GM18508 (cell line): ENCODE results near the gene CEBPA.

Experiments used
- ATAC-seq: cut with Tn5 transposase; IDR thresholded peaks from one replicate; pipeline ENCODE4 v1.9.1; 2021; ENCODE audit warnings: moderate number of reproducible peaks; ENCODE audit not compliant: insufficient read depth, unreplicated experiment

Gene CEBPA

DNA sequence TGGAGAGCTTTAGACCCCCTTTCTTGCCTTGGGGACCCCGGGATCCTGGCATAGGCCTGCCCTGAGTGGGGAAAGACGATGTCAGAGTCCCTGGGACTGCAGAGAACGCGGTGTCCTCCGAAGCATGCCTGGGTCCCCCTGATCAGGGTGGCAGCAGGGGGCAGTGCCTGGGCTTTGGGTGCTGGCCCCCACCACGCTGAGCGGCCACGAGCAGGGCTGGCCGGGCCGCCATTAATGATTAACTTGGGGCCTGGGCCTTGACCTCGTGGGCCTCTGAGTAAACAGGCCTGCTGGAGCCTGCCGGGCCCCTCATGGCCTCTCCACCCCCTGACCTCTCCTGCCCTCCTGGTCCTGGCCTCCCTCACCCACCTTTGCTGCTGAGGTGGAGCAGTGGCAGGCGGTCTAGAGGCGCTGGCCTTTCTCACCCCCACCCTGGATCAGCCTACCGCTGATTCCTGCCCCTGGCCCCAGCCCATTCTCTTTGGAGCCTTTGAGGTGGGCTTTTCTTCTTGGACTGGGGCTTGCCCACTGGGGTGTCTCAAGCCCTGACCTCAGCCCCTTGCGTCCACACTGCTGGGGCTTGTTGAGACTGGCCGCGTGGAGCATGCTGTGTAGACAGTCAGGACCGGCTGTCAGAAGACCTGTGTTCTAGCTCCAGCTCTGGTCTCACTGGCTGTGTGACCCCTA is 26.3 kb downstream of the CEBPA start:
- no peak for ATAC-seq

DNA sequence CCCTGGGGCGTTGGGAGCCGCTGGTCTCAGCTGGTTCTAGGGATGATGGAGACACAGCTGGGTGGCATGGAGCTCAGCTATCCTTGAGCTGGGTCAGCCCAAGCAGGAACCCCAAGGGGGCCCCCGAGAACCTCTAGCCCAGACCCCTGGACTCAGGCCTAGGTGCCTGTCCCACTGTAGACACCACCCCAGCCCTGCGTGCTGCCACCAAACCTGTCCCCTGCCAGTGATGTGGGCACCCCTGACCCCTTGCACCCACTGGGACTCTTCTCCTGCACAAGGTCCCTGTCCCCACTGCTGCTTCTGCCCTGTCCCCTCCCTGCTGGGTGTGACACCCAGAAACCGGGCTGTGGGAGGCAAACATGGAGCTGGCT is 26.8 kb downstream of the CEBPA start:
- no peak for ATAC-seq

DNA sequence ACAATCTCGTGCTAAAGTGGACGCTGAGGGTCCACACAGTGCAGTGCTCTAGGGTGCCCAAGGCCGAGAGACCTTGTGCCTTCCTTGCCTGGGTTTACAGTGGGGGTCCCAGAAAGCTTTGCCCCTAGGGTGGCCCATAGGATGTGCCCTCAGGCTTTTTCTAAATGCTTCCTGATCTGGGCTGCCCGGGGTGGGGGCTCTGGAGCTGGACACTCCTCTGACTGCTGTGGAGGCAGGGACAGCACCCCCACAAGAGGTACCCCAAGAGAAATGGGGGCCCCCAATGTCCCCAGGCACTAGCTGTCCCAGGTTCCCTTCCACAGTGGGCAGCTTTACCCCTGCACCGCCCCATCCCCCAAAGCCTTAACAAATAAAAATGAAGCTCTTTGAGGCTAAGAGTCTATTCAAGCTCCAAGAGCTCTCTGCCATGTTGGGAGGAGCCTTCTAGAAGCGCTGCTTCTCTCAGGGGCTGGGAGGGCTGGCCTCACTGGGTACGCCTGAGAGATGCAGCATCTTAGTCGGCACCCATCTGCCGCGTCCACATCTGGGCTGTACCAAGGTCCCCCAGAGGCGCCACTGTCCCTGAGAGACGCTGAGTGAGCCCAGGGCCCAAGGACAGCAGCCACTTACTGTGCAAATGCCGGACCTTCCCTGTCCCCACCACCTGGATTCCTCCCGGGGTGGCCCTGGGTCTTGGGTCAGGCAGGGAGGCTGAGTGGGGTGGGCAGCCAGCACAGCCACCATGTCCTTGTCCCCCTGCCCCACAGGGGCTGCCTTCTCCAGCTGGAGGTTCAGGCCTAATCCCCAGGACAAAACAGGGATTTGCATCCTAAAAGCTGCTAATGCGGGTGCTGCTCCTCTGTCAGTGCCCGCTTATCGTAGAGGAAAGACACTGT is 27.4 kb downstream of the CEBPA start:
- ATAC-seq = no peak

DNA sequence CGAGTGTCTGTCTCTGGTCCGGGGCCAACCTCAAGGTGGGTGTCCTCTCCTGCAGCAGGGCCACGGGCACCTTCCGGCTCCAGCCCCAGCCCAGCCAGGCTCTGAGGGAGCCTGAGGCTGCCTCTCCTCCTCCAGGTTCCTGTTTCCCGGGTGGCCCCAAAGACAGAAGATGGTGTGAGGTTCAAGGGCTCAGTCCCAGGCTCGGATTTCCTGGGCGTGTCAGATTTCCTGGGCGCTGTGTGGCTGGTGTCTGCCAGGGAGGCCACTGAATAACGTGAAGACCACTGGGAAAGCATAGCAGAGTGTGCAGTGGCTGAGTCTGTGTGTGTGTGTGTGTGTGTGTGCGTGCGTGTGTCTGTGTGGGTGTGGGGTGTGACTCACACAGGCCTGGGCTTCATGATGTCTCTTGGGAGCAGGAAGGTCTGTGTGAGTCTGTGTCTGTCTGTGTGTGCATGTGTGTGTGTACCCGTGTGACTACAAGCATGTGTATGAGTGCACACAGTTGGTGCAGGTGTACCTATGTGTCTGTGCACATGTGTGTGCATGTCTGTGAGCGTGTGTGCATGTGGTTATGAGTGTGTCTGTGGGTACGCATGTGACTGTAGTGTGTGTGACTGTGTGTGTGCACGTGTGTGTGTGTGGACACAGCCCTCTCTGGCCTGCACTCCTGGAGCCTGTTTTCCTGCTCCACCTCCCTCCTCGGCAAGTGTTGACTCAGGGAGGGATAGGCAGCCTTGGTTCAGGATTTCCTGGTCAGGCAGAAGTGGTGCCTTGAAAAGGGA is 28.3 kb downstream of the CEBPA start:
- no peak for ATAC-seq

DNA sequence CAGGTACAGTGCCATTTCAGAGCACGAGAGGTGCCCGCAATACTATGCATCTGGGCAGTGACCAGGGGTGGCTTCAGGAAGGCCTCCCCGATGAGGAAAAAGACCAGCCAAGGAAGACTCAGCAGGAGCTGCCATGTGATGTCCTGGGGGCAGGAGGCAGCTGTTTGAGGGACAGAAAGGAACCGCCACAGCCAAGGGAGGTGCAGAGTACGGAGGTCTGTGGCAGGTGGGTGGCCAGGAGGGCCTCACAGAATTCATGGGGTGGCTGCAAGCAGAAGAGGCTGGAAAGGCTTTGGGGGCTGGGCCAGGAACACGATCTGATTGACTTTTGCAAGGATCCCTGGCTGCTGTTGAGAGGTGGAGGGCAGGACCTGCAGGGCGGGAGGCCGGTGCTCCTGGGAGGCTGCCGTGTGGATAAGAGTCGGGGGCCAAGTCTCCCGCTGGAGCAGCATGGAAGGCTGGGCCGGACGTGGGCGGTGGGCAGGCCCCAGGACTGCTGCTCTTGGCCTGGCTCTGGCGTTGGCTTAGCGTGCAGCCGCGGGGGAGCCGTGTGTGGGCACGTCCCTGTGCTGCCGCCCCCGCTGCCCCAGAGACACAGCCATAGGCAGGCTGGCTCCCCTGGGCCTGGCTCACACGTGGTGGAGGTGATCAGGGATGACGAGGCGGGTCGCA is 29.1 kb downstream of the CEBPA start:
- no peak for ATAC-seq

DNA sequence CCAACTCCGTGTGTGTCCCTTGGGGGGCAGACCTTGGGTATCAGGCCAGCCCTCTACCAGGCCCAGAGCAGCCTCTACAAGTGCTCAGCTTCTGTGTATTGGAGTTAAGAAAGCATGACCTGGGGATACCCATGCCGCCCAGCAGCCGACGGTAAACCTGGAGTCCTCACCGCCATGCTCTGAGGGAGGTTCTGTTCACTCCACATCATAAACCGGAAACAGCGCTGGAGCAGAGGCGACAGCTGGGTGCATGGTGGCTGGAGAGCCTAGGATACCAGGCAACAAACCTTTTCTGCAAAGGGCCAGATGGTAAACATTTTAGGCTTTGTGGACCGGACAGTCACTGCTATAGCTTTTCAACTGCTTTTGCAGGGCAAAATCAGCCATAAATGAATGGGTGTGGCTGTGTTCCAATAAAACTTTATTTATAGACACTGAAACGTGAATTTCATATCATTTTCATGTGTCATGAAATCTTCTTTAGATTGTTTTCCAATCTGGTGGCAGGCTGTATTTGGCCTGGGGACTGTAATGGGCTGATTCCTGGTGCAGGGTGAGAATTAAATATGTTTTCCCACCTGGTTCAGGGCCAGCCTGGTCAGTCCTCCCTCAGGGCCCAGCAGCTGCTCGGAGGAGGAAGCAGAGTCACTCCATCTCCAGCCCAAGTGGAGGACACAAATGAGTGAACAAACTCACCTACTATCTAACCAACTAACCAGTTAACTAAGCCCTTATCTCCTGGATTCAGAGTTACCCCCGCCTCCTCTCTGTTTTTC is 30.9 kb downstream of the CEBPA start:
- ATAC-seq = no peak

DNA sequence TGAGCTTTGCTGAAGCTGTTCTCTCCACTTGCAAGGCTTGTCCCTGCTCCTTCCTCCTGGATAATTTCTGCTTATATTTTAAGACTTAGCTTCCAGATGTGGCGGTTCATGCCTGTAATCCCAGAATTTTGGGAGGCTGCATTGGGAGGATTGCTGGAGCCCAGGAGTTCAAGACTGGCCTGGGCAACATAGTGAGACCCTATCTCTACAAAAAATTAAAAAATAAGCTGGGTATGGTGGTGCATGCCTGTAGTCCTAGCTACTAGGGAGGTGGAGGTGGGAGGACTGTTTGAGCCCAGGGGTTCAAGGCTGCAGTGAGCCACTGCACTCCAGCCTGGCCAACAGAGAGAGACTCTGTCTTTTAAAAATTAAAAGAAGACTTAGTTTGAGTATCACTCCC is 31.6 kb downstream of the CEBPA start:
- no peak for ATAC-seq

DNA sequence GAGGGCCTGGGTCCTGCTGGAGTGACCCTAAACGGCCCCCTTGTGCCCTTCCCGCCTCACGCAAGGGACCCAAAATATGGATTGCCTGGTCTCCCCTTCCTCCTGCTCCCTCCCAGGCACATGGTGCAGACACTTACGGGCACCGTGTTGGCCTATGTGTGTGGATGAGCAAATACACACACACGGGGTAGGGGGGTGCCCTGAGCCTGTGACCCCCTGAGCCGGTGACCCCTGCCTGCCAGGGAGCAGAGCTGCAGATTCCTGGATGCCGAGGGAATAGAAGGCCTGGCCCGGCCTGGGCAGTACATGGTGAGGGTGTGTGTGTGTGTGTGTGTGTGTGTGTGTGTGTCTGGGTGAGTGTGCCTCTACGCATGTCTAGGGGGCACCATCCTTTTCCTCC is 33.3 kb downstream of the CEBPA start:
- no peak for ATAC-seq

DNA sequence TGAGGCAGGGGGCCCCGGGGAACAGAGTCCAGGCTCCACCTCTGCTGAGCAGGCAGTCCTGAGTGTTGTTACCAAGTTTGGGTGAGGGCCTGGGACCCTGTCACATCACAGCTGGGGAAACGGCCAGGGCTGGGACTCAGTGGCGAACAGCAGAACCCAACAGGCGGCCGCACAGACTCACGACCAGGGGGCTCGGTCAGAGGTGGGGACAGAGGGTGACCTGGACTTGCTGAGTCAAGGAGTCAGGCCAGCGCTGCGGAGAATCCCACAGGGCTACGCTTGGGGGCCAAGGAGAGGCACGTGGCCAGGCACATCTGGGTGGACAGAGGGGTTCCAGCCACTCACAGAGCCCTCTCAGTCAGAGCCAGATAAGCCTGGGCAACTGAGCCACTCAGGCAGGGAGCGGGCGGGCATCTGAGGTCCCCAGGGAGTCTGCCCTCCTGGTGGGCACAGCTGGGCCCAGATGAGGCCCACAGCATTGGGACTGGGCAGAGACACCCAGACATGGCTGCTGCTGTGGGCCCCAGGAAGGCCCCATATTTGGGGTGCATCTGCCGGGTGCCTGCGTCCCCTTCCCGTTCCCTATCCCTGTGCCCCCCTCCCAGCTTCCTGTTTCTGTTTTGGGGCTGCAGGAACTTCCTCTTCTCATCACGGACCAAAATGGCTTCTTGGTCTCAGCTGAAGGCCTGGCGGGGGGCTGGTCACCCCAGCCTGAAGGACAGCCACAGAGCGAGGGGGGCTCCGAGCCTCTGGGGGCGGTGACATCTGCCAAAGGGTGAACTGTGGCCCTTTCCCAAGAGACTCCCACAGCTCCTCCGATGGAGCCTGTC is 34.0 kb downstream of the CEBPA start:
- ATAC-seq = no peak

DNA sequence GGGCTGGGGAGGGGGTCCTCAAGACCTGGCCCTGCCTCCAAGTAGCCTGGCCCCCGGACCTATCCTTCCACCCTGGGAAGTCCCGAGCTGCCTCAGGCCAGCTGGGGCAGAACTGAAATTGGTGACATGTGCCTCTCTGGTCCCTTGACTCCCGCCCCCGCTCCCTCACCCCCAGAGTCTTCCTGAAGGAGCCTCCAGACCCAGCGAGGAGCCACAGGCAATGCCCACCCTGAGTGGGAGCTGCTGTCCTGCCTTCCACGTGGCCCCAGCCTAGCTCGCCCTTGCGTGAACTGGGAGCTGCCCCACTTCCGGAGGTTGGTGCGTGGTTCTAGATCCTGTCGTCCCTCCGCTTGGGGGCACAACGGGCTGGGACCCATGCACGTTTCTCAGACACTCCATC is 34.6 kb downstream of the CEBPA start:
- ATAC-seq = no peak

DNA sequence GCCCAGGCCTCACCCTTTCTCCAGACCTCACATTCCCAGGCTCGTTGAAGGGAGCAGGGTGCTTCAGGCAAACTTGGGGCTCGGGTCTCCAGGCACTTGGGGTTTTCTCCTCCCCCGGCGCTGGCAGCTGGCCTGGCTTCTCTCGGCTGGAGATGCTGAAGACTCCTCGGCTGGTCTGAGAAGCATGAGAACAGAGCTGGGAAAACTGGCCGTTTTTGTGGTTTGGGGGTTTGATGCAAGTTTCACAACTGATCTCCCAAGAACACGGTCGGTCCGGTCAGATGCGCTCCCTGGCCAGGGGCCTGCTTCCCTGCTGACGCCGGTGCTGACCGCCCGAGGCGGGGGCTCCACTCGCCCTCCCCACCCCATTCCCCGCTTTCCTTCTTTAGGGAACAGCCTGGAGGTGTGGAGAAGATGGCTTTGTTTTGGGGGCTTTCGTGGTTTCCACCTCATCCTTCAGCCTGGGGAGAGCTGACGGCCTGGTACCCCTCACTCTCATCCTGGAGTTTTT is 35.3 kb downstream of the CEBPA start:
- ATAC-seq = no peak

DNA sequence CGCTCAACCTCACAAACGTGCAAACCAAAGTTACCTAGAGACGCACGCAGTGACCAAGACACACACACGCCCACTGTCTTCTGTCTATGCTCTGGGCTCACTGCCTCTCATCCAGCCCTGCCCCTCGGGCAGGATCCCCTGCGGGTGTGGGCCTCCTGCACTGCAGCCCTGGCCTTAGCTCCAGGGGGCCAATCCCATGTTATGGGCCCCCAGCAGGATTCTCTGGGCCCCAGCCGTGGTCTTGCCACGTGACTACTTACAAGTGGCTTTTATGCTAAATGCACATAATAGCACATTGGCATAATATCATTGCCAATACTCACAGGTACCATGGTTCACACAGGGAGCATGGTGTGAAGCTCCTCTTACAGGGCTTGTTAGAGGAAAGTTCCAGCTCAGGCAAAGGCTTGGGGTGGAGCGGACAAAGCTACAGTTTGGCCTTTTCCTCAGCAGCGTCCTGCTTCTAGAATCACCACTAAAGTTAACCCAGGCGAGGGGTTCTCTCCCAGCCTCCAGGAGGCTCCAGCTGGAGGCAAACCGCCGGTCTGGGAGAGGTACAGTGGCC is 37.4 kb downstream of the CEBPA start:
- no peak for ATAC-seq

DNA sequence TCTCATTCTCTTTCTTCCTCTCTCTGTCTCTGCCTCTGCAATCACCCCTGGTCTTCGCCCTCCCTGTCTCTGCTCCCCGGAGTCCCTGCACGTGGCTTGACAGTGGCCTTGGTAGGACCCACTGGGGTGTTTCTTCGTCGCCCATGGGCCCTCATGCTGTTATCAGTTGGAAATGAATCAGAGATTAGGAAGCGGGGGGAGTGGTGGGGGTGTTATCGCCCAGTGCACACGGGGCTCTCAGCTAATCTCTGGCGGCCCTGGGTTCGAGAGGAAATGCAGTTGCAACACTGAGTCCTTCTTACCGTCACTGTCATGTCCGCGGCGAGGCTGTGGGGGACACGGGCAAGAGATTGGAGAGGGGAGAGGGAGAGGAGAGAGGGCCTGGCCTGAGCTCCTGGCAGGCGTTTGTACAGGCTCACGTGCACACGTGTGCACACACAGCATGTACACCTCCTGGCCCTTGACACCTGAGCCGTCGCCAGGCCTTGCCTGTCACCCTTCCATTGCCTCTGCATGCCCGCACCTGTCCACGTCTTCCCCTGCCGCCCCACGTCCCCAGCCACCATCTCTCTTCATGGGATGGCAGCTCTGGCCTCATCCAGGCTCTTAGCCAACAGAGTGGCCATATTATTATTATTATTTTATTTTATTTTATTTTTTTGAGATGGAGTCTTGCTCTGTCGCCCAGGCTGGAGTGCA is 38.9 kb downstream of the CEBPA start:
- no peak for ATAC-seq

DNA sequence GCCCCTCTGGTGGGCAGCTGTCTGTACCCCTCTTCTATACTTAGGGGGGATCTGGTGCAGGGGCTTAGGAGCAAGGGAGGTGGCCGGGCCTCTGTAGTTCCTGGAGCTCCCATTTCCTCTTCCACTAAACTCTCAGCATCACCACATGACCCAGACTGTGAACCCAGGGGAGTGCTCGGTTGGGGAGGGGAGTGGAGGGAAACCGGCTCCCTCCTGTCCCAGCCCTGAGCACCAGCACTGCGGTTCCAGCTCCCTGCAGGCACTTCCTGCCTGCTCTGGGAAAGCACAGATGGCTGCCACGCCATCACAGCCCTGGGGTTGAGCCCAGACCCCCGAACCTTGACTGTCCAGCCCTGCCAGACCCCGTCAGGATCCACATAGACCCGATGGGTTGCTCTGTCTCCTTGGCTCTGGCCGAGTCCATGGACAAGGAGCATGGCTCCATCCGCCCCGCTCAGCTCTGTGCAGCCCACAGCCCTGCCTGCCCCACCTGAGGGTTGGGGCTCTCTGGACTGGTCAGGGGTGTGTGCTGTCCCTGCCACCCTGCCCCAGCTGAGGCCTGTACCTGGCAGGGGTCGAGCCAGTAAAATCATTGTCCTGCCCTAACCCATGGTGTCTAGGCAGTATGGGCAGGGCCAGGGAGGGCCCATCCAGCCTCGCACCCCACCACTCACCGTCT is 40.7 kb downstream of the CEBPA start:
- ATAC-seq = no peak

DNA sequence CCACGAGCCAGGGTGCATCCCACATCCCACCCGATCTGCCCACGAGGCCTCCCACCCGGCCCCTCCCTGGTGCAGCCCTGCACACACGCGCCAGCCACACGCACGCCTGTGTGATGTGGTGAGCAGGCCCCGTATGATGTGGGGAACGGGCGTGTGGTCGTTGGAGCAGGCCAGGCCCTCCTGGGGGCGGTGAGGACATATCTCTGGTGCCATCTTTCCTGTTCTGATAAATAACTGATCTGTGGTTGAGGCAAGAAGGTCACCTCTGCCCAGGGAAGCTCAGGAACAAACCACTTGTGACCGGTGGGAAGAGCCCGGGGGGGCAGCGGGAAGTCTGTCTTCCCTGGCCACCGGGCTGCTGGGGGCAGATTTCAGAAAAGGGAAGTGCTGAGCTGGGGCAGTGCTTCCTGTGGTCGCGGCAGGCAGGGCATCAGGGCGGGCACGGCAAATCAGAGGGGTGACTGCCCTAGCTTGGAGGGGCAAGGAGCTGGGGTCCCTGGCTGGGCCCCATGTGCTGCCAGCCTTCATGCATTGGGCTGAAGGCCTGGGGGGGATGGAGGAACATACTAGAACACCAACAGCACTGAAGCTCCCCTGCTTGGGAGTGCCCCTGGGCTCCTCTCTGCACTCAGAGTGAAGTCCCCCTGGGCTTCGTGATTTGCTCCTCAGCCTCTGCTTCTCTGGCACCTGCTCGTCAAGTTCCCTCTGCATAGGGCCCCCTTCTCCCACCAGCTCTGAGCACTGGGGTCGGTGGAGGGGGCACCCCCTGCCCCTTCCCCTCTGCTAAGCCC is 41.5 kb downstream of the CEBPA start:
- ATAC-seq = no peak

DNA sequence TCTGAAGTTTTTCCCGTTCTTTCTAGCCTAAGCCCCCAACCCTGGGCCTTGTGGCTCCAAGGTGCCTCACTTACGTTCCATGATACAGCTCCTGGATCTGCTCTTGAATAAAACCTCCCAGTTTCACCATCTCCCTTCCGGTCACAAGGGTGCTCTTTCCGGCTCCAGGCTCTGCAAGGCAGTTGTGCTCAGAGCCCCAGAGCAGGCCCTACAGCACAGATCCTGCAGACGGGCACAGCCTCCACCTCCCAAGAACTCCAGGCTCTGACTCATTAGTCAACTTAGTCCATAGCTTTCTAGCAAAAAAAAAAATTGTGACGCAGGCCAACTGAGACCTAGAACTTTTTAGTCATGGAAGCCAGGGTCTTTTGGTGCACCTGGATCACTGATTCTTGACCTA is 42.8 kb downstream of the CEBPA start:
- no peak for ATAC-seq

DNA sequence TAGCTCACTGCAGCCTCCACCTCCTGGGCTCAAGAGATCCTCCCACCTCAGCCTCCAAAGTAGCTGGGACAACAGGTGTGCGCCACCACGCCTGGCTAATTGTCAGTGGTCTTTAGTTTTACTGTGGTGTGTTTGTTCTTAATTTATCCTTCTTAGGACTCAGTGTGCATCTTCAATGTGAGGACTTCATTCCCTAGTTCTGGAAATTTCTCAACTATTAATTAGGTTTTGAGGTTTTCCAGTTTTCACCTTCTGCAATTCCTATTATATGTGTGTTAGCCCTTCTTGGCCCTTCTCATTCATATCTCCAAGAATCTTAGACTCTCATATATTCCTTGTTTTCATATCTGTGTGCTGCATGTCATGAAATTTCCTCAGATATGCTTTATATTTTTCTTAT is 44.5 kb downstream of the CEBPA start:
- no peak for ATAC-seq
